Measurements from ENCODE around the gene CENPF. TPM values are rescaled to one million over a fixed set of nuclear protein-coding genes. Genes with fewer than 3 reads are reported as not detected.

Gene CENPF
- total RNA-seq, 1 donor from 2014 or later, result 2.5 TPM

DNA sequence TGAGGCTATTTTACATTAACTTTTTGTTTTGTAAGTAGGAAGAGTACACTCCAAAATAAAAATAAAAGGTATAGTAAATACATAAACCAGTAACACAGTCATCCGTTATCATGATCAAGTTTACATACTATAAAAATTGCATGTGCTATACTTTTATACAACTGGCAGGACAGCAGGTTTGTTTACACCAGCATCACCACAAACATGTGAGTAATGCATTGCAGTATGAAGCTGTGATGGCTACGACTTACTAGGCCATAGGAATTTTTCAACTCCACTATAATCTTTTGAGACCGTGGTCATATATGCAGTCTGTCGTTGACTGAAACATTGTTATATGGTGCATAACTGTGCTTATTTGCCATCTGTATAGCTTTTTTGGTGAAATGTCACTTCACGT is 106.2 kb downstream of the CENPF start:
- Histone ChIP-seq H3K4me1 (no peaks in the 10 kb centered on the region), H3K27me3 (ENCODE audit: low read depth) (no peaks in the 10 kb centered on the region), H3K9me3 (no peaks in the 10 kb centered on the region), H3K36me3 (no peaks in the 10 kb centered on the region), H3K4me3 (no peak overlapping the region), H3K27ac (no peak overlapping the region)
- no peak for DNase-seq
- TF ChIP-seq, protein P1, sequence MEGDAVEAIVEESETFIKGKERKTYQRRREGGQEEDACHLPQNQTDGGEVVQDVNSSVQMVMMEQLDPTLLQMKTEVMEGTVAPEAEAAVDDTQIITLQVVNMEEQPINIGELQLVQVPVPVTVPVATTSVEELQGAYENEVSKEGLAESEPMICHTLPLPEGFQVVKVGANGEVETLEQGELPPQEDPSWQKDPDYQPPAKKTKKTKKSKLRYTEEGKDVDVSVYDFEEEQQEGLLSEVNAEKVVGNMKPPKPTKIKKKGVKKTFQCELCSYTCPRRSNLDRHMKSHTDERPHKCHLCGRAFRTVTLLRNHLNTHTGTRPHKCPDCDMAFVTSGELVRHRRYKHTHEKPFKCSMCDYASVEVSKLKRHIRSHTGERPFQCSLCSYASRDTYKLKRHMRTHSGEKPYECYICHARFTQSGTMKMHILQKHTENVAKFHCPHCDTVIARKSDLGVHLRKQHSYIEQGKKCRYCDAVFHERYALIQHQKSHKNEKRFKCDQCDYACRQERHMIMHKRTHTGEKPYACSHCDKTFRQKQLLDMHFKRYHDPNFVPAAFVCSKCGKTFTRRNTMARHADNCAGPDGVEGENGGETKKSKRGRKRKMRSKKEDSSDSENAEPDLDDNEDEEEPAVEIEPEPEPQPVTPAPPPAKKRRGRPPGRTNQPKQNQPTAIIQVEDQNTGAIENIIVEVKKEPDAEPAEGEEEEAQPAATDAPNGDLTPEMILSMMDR (IDR thresholded peaks at IDR 0.05), result no peak
- intact Hi-C loops (cut with DNase I), result no loop called here
- no peak for ATAC-seq

- no peaks in the 10 kb centered on the region for H3K4me1 ChIP-seq
- no peaks in the 10 kb centered on the region for H3K9me3 ChIP-seq
- TF ChIP-seq, protein P1 (IDR thresholded peaks at IDR 0.05), result no peak
- ATAC-seq, result no peak
- no peak overlapping the region for H3K27ac ChIP-seq
- no peaks in the 10 kb centered on the region for H3K36me3 ChIP-seq
- no peak for DNase-seq
- intact Hi-C loops (cut with DNase I), result no loop called here
- no peak overlapping the region for H3K4me3 ChIP-seq
- no peaks in the 10 kb centered on the region for H3K27me3 ChIP-seq (ENCODE audit: low read depth)
Observed at GRCh38 chr1:214712737-214713136, 109.7 kb downstream of the CENPF start.

Other genes with a start within 250 kb of the CENPF start
- 34.1 TPM for gene PTPN14, start 51.6 kb upstream of the CENPF start, total RNA-seq